HG03442 (cell line): ENCODE measurements around the gene PPFIA4.

Source experiments
- ATAC-seq: cut with Tn5 transposase; IDR thresholded peaks from one replicate; pipeline ENCODE4 v1.9.1; 2021; ENCODE audit warnings: mild to moderate bottlenecking, moderate library complexity; ENCODE audit not compliant: unreplicated experiment

PPFIA4 gene

GRCh38 chr1:203081465-203082230 is 55.4 kb downstream of the PPFIA4 start:
- ATAC-seq = no peak

- no peak for ATAC-seq
Measured at GRCh38 chr1:203082231-203082505, 55.9 kb downstream of the PPFIA4 start.

GRCh38 chr1:203082571-203083462 is 56.5 kb downstream of the PPFIA4 start:
- ATAC-seq = no peak

- no peak for ATAC-seq
Measured at GRCh38 chr1:203083463-203083921, 57.2 kb downstream of the PPFIA4 start.

GRCh38 chr1:203084588-203085527 is 58.6 kb downstream of the PPFIA4 start:
- ATAC-seq = no peak

GRCh38 chr1:203085528-203086406 is 59.5 kb downstream of the PPFIA4 start, which contains the start of gene MYOG:
Gene MYOG (minus strand): TSS chr1:203086012. CDS start chr1:203085961, 51 bp downstream.
- ATAC-seq = no peak

GRCh38 chr1:203086992-203087763 is 60.9 kb downstream of the PPFIA4 start:
- no peak for ATAC-seq

- ATAC-seq = no peak
Measured at GRCh38 chr1:203088441-203088840, 62.1 kb downstream of the PPFIA4 start.

- ATAC-seq = no peak
Measured at GRCh38 chr1:203089001-203089650, 62.8 kb downstream of the PPFIA4 start.

GRCh38 chr1:203089651-203090045 is 63.4 kb downstream of the PPFIA4 start:
- ATAC-seq = no peak

- ATAC-seq = no peak
Measured at GRCh38 chr1:203090421-203091198, 64.3 kb downstream of the PPFIA4 start.

- no peak for ATAC-seq
Measured at GRCh38 chr1:203091199-203091477, 64.8 kb downstream of the PPFIA4 start.

GRCh38 chr1:203091761-203092330 is 65.6 kb downstream of the PPFIA4 start:
- ATAC-seq = no peak

GRCh38 chr1:203093754-203094410 is 67.6 kb downstream of the PPFIA4 start:
- no peak for ATAC-seq

- no peak for ATAC-seq
Measured at GRCh38 chr1:203095061-203095690, 68.9 kb downstream of the PPFIA4 start.

- no peak for ATAC-seq
Measured at GRCh38 chr1:203096566-203096965, 70.3 kb downstream of the PPFIA4 start.

- no peak for ATAC-seq
Measured at GRCh38 chr1:203097001-203097400, 70.7 kb downstream of the PPFIA4 start.
